ENCODE data around the gene PGBD5.

Gene PGBD5

DNA sequence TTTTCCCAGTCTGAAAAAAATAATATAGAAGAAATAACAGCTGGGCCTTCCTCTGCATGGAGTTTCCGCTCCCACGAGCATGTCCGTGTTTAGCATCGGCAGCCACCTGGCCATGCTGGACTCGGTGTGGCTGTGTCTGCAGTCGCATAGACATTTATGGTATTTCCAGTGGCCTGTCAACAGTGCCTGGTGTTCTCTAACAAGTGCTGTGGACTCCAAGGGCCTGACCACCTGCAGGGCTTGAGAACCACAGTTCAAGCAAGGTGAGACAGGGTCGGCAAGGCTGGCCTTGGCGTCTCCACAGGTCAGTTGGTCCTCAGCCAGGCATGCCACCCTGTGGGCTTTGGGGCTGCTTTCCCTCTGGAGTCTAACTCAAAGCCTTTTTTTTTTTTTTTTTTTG is 124.8 kb downstream of the PGBD5 start:
- no peak for DNase-seq (ENCODE audit: low read depth)

DNA sequence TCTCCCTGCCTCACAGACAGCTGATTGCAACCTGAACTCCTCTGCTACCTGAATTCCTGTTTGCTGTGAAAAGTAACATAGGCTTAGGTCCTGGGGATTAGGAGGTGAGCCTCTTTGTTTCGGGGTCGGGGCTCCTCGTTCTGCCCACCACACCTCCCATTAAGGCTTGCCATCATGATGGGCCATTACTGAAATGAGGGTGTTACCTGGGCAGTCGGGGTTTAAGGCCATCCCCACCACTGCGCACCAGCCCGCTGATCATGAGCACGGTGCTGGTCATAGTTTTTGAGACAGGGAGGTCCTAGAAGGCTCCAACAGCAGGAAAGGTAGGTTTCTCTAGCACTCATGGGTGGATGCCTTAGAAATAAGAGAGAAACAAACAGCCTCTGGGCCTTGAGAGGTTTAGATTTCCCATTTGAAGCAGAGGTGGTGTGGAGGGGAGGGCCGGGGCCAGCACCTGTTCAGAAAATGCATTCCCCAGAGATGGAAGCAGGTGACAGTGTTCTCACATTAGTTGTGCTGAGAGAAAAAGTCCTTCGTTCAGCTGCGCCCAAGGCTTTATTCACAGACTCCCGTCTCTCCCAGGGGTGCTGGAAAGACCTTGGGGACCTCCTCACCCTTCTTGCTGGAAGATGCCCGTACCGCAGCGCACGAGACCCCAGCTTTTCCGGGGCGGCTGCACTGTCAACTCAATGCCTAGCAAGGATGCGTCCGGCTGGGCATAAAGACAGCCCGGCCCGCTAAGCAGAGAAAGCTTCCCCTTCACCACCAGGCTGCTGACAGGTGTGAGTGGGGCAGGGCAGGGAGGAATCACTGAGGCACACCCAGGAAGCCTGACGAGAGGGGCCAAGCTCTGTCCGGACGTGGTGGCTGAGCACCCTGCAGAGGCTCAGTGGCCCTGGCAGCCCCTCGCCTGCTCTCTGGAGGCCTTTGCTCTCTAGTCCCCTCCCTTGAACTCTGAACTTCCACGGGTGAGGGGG is 125.5 kb downstream of the PGBD5 start:
- no peak for DNase-seq (ENCODE audit: low read depth)

GRCh38 chr1:230299191-230300006 is 126.7 kb downstream of the PGBD5 start:
- no peak for DNase-seq (ENCODE audit: low read depth)

- DNase-seq (ENCODE audit: low read depth), result no peak
Observed at GRCh38 chr1:230295367-230295766, 130.8 kb downstream of the PGBD5 start.

GRCh38 chr1:230293390-230293700 is 132.8 kb downstream of the PGBD5 start:
- DNase-seq (ENCODE audit: low read depth), result no peak

DNA sequence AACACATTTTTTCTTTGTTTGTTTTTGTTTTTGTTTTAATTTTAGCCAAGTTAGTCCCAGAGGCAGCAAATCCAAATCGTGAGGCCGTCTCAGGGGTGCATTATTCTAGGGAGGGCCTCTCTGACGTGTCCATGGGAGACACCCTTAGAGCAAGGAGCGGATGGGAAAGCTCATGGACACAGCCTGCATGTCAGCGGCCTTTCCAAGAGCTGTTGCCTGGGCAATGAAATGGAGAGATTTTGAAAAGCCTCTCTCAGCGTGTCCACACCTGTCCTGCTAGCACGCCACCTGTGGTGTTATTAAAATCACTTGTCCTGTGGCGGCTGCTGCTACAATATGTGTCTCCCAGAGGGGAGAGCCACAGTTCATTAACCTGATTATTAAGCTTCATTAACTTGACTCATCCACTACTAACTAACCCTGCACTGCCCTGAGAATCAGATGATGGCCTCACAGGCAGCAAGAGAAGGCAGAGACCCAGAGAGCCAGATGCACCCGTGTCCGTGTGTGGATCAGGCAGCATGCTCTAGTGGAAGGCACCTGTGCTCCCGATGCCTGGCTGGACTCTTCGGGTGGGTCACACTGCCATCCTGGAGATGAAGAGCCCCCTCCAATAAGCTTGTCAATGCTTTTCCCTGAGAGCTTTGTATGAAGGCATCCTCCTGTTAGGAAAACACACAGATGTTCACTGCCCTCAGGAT is 133.3 kb downstream of the PGBD5 start:
- no peak for DNase-seq (ENCODE audit: low read depth)

DNA sequence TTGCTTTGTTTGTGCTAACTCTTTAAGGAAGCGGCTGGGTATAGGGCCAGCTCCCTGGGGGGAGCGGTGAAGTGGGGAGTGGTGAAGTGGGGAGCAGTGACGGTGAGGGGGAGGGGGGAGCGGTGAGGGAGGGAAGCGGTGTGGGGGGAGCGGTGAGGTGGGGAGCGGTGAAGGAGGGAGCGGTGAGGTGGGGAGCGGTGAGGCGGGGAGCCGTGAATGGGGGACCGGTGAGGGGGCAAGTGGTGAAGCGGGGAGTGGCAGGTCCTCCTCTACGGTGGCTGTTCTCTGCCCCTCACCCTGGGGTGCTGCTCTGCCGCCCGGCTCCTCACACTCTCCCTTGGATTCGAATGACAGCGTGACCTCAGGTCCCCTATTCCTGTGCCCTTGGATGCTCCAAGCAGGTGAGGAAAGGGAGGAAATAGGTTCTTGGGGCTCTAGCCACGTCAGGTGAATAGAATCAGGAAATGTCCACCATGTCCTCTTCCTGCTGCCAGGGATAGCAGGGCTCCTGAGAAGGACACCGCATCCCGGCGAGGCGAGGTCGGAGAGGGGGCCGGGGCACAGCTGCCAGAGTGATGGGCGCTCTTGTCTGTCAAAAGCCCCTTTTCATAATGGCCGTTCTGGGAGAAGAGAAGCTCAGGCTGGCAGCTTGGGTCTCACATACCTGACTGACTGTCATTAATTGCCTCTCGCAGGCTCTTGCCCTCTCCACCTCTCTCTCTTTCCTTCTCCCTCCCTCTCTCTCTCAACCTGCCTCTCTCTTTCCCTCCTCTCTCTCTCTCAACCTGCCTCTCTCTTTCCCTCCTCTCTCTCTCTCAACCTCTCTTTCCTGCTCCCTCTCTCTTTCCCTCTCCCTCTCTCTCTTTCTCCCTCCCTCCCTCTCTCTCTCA is 134.2 kb downstream of the PGBD5 start:
- no peak for DNase-seq (ENCODE audit: low read depth)

DNA sequence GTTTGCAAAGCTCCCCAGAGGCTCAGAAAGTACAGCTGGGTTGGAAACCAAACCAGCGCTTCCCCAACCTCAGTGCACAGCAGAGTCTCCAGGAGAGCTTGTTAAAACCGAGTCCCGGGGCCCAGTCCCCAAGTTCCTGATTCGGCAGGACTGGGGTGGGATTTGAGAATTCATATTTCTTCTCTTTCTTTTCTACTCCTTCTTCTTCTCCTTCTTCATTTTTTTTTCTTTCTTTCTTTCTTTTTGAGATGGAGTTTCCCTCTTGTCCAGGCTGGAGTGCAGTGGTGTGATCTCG is 136.8 kb downstream of the PGBD5 start:
- DNase-seq (ENCODE audit: low read depth), result no peak

DNA sequence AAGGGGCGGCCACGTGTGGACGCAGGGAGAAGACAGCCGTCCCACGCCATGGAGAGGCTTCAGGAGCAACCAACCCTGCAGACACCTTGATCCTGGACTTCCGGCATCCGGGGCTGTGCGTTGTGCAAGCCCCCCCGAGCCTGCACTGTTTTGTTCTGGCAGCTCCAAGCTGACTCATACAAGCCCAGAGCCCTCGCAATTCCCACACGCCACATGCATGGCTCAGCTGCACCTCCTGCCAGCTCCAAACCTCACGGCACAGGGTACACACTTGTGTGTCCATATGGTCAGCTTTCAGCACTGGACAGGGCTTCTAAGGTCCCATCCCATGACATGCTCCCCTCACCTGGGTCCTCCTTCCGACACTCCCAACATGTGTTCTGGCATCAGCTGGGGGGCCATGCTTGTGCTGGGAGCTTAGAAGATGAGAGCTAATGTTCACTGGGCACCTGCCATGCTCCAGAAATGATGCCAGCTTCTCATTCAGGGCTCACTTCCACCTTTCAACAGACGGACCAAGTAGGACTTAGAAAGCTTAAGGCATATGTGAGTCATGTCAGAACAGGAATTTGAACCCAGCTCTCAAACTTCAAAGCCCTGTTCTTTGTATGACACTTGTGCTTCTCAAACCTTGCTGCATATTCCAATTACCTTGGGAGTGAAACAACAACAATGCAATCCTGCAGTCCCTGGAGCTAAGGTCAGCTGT is 137.3 kb downstream of the PGBD5 start:
- DNase-seq (ENCODE audit: low read depth), result peak; percentile 42

DNA sequence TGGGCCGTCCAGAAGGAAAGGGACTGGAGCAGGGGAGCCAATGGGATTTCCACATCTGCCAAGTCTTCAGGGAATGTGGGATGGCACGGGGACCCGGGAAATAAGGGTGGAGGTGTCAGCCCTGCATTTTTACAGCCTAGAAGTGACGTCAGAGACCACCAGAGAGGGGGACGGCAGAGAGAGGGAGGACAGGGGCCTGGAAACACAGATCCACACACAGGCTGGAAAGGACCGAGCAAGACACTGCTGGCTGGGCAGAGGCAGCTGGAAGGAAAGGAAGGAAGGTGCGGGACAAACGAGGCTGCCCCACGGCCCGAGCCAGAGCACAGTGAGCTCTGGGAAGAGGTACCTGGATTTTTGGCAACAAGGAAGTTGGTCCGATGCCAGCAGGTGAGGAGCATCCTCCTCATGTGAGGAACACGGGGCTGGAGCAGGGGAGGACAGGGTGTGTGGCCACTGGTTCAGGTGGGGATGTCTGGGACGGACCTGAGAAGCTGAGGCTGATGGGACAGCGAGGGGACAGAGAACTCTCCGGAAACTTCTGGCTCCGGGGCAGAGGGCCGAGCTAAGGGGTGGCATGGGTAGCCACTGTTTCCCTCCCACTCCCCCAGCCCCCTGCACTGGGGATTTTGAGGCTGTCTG is 138.3 kb downstream of the PGBD5 start:
- no peak for DNase-seq (ENCODE audit: low read depth)

DNA sequence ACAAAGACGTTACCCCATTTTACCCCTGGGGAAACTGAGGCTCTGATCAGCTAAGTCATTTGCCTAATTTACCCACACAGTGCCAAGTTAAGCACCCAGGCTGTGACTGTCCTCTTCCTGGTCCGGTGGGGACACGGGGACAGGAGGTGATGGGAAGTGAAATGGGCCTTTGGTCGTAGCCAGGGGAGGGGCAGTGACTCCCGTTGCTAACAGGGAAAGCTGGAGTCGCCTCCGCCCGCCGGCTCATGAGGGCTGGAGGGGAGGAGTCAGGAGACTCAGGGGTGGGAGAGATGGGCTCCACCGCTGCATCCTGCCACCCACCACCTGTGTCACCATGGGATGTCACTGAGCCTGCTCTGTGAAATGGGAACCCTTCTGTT is 139.3 kb downstream of the PGBD5 start:
- DNase-seq (ENCODE audit: low read depth), result no peak

- DNase-seq (ENCODE audit: low read depth), result no peak
Observed at GRCh38 chr1:230286166-230286889, 139.8 kb downstream of the PGBD5 start.

DNA sequence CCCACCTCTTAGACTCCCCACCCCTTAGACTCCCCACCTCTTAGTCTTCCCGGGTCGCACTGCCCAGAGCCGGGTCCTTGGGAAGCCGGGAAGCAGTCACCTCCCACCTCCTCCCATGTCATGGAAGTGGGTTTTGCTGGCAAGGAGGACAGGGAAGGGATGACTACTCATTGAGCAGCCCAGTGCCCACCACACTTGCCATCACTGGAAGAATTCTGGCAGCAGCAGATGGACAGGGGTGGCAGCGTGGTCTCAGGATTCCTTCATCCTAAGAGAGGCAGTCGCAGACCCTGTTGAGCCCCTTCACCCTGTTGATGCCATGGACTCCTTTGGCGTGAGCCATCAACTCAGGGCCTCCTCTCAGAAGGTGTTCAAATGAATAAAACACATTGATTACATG is 140.8 kb downstream of the PGBD5 start:
- DNase-seq (ENCODE audit: low read depth), result no peak

- DNase-seq (ENCODE audit: low read depth), result no peak
Observed at GRCh38 chr1:230284891-230285290, 141.2 kb downstream of the PGBD5 start.

DNA sequence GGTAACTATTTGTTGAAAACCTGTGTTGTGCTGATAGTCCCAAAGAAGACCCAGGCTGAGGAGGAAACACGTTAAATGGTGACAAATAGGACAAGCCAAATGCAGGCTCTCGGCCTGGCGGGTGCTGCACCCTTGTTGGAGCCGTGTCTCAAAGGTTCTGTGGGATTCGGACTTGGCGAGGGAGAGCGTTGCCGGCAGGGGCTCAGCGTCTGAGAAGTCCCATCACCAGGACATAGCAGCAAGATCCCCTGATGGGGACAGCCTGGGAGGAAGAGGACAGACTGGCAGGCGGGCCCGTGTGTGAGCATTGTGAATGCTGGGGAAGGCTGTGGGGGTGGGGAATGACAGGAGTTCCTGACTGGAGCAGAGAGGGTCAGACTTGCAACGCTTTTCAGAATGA is 142.5 kb downstream of the PGBD5 start:
- no peak for DNase-seq (ENCODE audit: low read depth)

DNA sequence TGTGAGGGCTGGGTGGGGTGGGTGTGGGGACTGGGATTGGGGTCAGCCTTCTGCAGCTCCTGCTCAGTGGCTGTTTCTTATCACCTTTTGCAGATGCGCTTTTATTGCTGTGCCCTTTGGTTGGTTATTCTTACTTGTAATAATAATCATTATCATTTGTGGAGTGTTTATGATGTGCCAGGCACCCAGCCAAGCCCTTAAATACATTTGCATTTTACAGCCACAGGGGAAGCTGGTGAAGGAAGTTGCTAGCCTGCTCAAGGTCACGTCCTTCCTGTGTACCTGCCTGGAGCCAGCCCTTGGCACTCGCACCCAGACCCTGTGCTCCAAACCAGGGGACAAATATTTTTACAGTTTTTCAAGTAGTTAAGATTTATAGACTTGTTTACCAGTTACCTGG is 144.0 kb downstream of the PGBD5 start:
- no peak for DNase-seq (ENCODE audit: low read depth)

GRCh38 chr1:230281556-230281955 is 144.6 kb downstream of the PGBD5 start:
- DNase-seq (ENCODE audit: low read depth), result no peak

GRCh38 chr1:230280906-230281413 is 145.2 kb downstream of the PGBD5 start:
- no peak for DNase-seq (ENCODE audit: low read depth)

GRCh38 chr1:230280054-230280795 is 145.9 kb downstream of the PGBD5 start:
- DNase-seq (ENCODE audit: low read depth), result no peak
